GM23248 (cell line): ENCODE measurements around the gene CCDC8. TPM values are rescaled to one million over a fixed set of nuclear protein-coding genes. Genes with fewer than 3 reads are reported as not detected.
"Not testable (repeated sequence)": the region's sequence is repeated elsewhere in the genome, so short reads cannot be mapped to it uniquely, and the experiment has no call there.

Experiments
- DNase-seq: peaks from one replicate; pipeline ENCODE4 v3.0.0-alpha.2; 2015
- H2AFZ ChIP-seq: fragments of 200-600 bp; sonication (generic); 2 replicates; pipeline ENCODE4 v1.6.1; 2016; ENCODE audit warnings: antibody characterized with exemption
- H3F3A ChIP-seq: fragments of 200-600 bp; sonication (generic); 2 replicates; pipeline ENCODE4 v1.6.1; 2016; ENCODE audit warnings: mild to moderate bottlenecking, antibody characterized with exemption, mixed run types; ENCODE audit not compliant: insufficient read depth
- H3K27ac ChIP-seq: fragments of 200-600 bp; sonication (generic); 2 replicates; pipeline ENCODE4 v1.5.1; 2016; ENCODE audit warnings: mild to moderate bottlenecking
- H3K27me3 ChIP-seq: fragments of 200-600 bp; sonication (generic); replicated peaks from 2 replicates; pipeline ENCODE4 v1.6.1; 2016; ENCODE audit warnings: mild to moderate bottlenecking; ENCODE audit not compliant: insufficient read depth
- H3K36me3 ChIP-seq: fragments of 200-600 bp; sonication (generic); 2 replicates; pipeline ENCODE4 v1.6.1; 2016; ENCODE audit warnings: low read depth, mild to moderate bottlenecking
- H3K4me1 ChIP-seq: fragments of 200-600 bp; sonication (generic); 2 replicates; pipeline ENCODE4 v1.6.1; 2016; ENCODE audit warnings: mild to moderate bottlenecking; ENCODE audit not compliant: insufficient read depth
- H3K4me2 ChIP-seq: fragments of 200-600 bp; sonication (generic); one replicate; pipeline ENCODE4 v1.6.1; 2016; ENCODE audit warnings: mild to moderate bottlenecking; ENCODE audit not compliant: unreplicated experiment
- H3K4me3 ChIP-seq: fragments of 200-600 bp; sonication (generic); 2 replicates; pipeline ENCODE4 v1.5.1; 2016; ENCODE audit warnings: mild to moderate bottlenecking
- H3K79me2 ChIP-seq: fragments of 200-600 bp; sonication (generic); 2 replicates; pipeline ENCODE4 v1.6.1; 2016; ENCODE audit warnings: mild to moderate bottlenecking; ENCODE audit not compliant: insufficient read depth
- H3K9ac ChIP-seq: fragments of 200-600 bp; sonication (generic); 2 replicates; pipeline ENCODE4 v1.6.1; 2016; ENCODE audit warnings: mild to moderate bottlenecking
- H3K9me2 ChIP-seq: fragments of 200-600 bp; sonication (generic); 2 replicates; pipeline ENCODE4 v1.6.1; 2016; ENCODE audit warnings: mixed run types, mild to moderate bottlenecking, moderate library complexity; ENCODE audit not compliant: insufficient read depth
- H3K9me3 ChIP-seq: fragments of 200-600 bp; sonication (generic); one replicate; pipeline ENCODE4 v1.6.1; 2017; ENCODE audit warnings: low read depth
- H4K20me1 ChIP-seq: fragments of 200-600 bp; sonication (generic); 2 replicates; pipeline ENCODE4 v1.6.0; 2016; ENCODE audit not compliant: insufficient read depth
- EZH2 ChIP-seq: fragments of 200-600 bp; sonication (generic); IDR thresholded peaks from 2 replicates; pipeline ENCODE4 v1.6.1; 2018; ENCODE audit warnings: antibody characterized with exemption, mild to moderate bottlenecking; ENCODE audit not compliant: insufficient read depth, poor library complexity, severe bottlenecking
- EZH2phosphoT487 ChIP-seq: fragments of 200-600 bp; sonication (generic); IDR thresholded peaks from 2 replicates; pipeline ENCODE4 v1.6.1; 2018; ENCODE audit warnings: antibody characterized with exemption, moderate library complexity, mild to moderate bottlenecking, low read depth; ENCODE audit not compliant: insufficient read depth
- WGBS, 2 experiments: methylation state at CpG; one replicate each; pipeline ENCODE4 v1.1.6; 2015 to 2017; ENCODE audit warnings: low lambda C conversion rate in 2 of 2, low coverage in 1 of 2; ENCODE audit errors: missing lambda C conversion rate in 2 of 2; 5-methylcytosine and 5-hydroxymethylcytosine counted together
- in situ Hi-C: fragments of 300-500 bp; cut with MboI; formaldehyde crosslinking; loops from 2 replicates; pipeline ENCODE4 v1.15.0; 2020
- polyA plus RNA-seq: library from polyadenylated mRNA; unstranded; fragments of >200 nt; fragmentation: Nextera tagmentation; extraction: Ambion mirVana; gene quantifications from 2 replicates; pipeline ENCODE4 v1.2.1, GENCODE V29; 2016
- total RNA-seq: library from RNA; depleted of rRNA; stranded (reverse); fragments of >200 nt; shearing (Covaris generic); gene quantifications from 2 replicates; pipeline ENCODE4 v1.2.3, GENCODE V29; 2014

The CCDC8 gene
- total and polyA plus RNA-seq, 2 experiments from 2014 or later: 6.0 to 10.1 TPM

GRCh38 chr19:46381346-46381745, 32.0 kb downstream of the CCDC8 start:
- no peak overlapping the region for H2AFZ ChIP-seq
- H3K9ac ChIP-seq: no peak overlapping the region
- H3K4me1 ChIP-seq: peaks cover 29% of the 10 kb centered on the region
- H3F3A ChIP-seq: peaks cover 30% of the 10 kb centered on the region
- no peaks in the 10 kb centered on the region for H3K9me3 ChIP-seq
- no peaks in the 10 kb centered on the region for H4K20me1 ChIP-seq
- DNase-seq: no peak
- TF ChIP-seq EZH2 (no peak), EZH2phosphoT487 (no peak)
- H3K27me3 ChIP-seq: no peaks in the 10 kb centered on the region
- 96 to 100% methylated on average over 2 of the region's 2 CpGs for WGBS, 2 experiments
- peaks cover 38% of the 10 kb centered on the region for H3K79me2 ChIP-seq
- in situ Hi-C loops: no loop called here
- H3K4me3 ChIP-seq: no peak overlapping the region
- H3K27ac ChIP-seq: no peak overlapping the region
- no peak overlapping the region for H3K4me2 ChIP-seq
- H3K9me2 ChIP-seq: no peaks in the 10 kb centered on the region
- H3K36me3 ChIP-seq: 0 out of 2 replicates have a peak, but pooled peaks cover 10% of the 10 kb centered on the region

GRCh38 chr19:46380690-46381089, 32.7 kb downstream of the CCDC8 start:
- no peaks in the 10 kb centered on the region for H3K27me3 ChIP-seq
- H4K20me1 ChIP-seq: no peaks in the 10 kb centered on the region
- peaks cover 30% of the 10 kb centered on the region for H3F3A ChIP-seq
- in situ Hi-C loops: no loop called here
- no peak for DNase-seq
- H3K9ac ChIP-seq: no peak overlapping the region
- no peaks in the 10 kb centered on the region for H3K9me2 ChIP-seq
- 0 out of 2 replicates have a peak, but pooled peaks cover 10% of the 10 kb centered on the region for H3K36me3 ChIP-seq
- no peak overlapping the region for H2AFZ ChIP-seq
- no peak overlapping the region for H3K4me3 ChIP-seq
- H3K79me2 ChIP-seq: peaks cover 38% of the 10 kb centered on the region
- 73% methylated on average over 2 of the region's 2 CpGs for WGBS, 2 experiments
- no peak overlapping the region for H3K27ac ChIP-seq
- no peak overlapping the region for H3K4me2 ChIP-seq
- no peaks in the 10 kb centered on the region for H3K9me3 ChIP-seq
- TF ChIP-seq EZH2phosphoT487 (no peak), EZH2 (no peak)
- peaks cover 29% of the 10 kb centered on the region for H3K4me1 ChIP-seq

- Histone ChIP-seq H3F3A (peaks cover 30% of the 10 kb centered on the region), H3K9me2 (no peaks in the 10 kb centered on the region), H3K4me1 (peaks cover 38% of the 10 kb centered on the region), H3K4me2 (peak overlapping the region; percentile 70), H3K9me3 (no peaks in the 10 kb centered on the region), H2AFZ (no peak overlapping the region), H3K4me3 (peak overlapping the region; percentile 48; the same call in 1 of the 2 replicates), H3K36me3 (0 out of 2 replicates have a peak, but pooled peaks cover 10% of the 10 kb centered on the region), H3K9ac (peak overlapping the region; percentile 59), H3K79me2 (peaks cover 38% of the 10 kb centered on the region), H4K20me1 (no peaks in the 10 kb centered on the region), H3K27ac (peak overlapping the region; percentile 85), H3K27me3 (no peaks in the 10 kb centered on the region)
- DNase-seq: peak; percentile 95
- WGBS, 2 experiments: 0 to 6% methylated on average over 2 of the region's 2 CpGs
- in situ Hi-C loops: no loop called here
- TF ChIP-seq EZH2phosphoT487 (no peak), EZH2 (no peak)
Measured at GRCh38 chr19:46378268-46378667, 35.1 kb downstream of the CCDC8 start.

GRCh38 chr19:46376241-46377153, 36.9 kb downstream of the CCDC8 start:
- H3F3A ChIP-seq: peaks cover 44% of the 10 kb centered on the region
- H3K4me3 ChIP-seq: no peak overlapping the region
- H3K9ac ChIP-seq: no peak overlapping the region
- no peaks in the 10 kb centered on the region for H3K36me3 ChIP-seq
- DNase-seq: no peak
- TF ChIP-seq EZH2 (no peak), EZH2phosphoT487 (no peak)
- peaks cover 34% of the 10 kb centered on the region for H3K79me2 ChIP-seq
- no peaks in the 10 kb centered on the region for H3K9me3 ChIP-seq
- in situ Hi-C loops: no loop called here
- no peaks in the 10 kb centered on the region for H4K20me1 ChIP-seq
- H3K27ac ChIP-seq: no peak overlapping the region
- no peaks in the 10 kb centered on the region for H3K27me3 ChIP-seq
- no peak overlapping the region for H3K4me2 ChIP-seq
- no peaks in the 10 kb centered on the region for H3K9me2 ChIP-seq
- WGBS, 2 experiments: 88 to 92% methylated on average over 20 of the region's 20 CpGs
- peaks cover 54% of the 10 kb centered on the region for H3K4me1 ChIP-seq
- H2AFZ ChIP-seq: no peak overlapping the region

- Histone ChIP-seq H3K4me1 (peaks cover 54% of the 10 kb centered on the region), H3K79me2 (peaks cover 34% of the 10 kb centered on the region), H3F3A (peaks cover 44% of the 10 kb centered on the region)
- H3K9me2 ChIP-seq, H3K4me2 ChIP-seq, H3K9ac ChIP-seq, DNase-seq, H3K4me3 ChIP-seq, H3K36me3 ChIP-seq, H3K27ac ChIP-seq, H2AFZ ChIP-seq, H3K9me3 ChIP-seq, H3K27me3 ChIP-seq, H4K20me1 ChIP-seq, in situ Hi-C loops: not testable (repeated sequence)
- 89 to 93% methylated on average over 21 to 22 of the region's 22 CpGs for WGBS, 2 experiments
Measured at GRCh38 chr19:46375476-46376067, 37.8 kb downstream of the CCDC8 start.
